ENCODE results near the gene IL26. TPM values are rescaled to one million over a fixed set of nuclear protein-coding genes. Genes with fewer than 3 reads are reported as not detected.

The IL26 gene
- total and polyA plus RNA-seq, 2 experiments from 2014 or later = not detected

GRCh38 chr12:68166317-68166831, 59.2 kb downstream of the IL26 start:
- 72% methylated on average over 5 of the region's 5 CpGs for WGBS (ENCODE audit: low lambda C conversion rate, missing lambda C conversion rate)
- Histone ChIP-seq H3K27ac (no peak overlapping the region), H3K9me2 (replicated peaks; ENCODE audit: insufficient read depth) (no peaks in the 10 kb centered on the region), H3K4me2 (no peak overlapping the region), H3K4me1 (ENCODE audit: insufficient read depth) (no peaks in the 10 kb centered on the region), H3K27me3 (no peaks in the 10 kb centered on the region), H3K4me3 (no peak overlapping the region), H4K20me1 (ENCODE audit: insufficient read depth, poor library complexity, severe bottlenecking) (no peaks in the 10 kb centered on the region), H2AFZ (no peak overlapping the region), H3K9me3 (ENCODE audit: low read depth) (no peaks in the 10 kb centered on the region), H3K36me3 (replicated peaks; ENCODE audit: insufficient read depth, low read depth) (no peaks in the 10 kb centered on the region), H3K79me2 (no peaks in the 10 kb centered on the region)
- no peak for TF ChIP-seq EZH2 (IDR thresholded peaks at IDR 0.05; ENCODE audit: borderline replicate concordance)
- TF ChIP-seq CTCF (IDR thresholded peaks at IDR 0.05; ENCODE audit: poor library complexity) = no peak
- TF ChIP-seq EZH2phosphoT487 (IDR thresholded peaks at IDR 0.05; ENCODE audit: low read depth, severe bottlenecking, unreplicated experiment) = no peak
- DNase-seq (ENCODE audit: low spot score) = no peak

DNA sequence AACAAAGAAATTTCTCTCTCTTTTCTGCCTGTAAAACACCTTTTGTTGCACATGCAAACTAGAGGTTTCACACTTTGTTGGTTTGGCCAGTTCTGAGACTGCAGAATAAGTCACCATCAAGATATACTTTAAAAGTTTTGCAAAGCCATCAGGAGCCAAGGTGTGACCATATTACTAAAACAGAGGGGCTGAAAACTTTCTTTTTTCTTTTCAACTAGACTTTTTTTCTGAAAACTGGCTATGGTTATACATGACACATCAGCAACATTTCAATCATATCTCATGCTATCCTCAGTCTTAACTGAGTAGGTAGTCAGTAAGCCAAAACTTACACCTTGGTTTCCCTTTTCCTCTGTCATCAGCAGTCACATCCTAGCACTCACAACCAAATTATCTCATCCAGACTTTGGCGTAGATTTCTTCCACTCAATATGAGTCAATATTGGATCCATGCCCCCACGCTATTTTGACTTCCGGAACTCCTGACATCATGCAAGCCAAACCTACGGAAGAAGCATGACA, 62.0 kb downstream of the IL26 start:
- 93% methylated on average over 4 of the region's 4 CpGs for WGBS (ENCODE audit: low lambda C conversion rate, missing lambda C conversion rate)
- H3K4me2 ChIP-seq = no peak overlapping the region

GRCh38 chr12:68162374-68162773, 63.2 kb downstream of the IL26 start:
- WGBS (ENCODE audit: low lambda C conversion rate, missing lambda C conversion rate) = 74% methylated on average over 2 of the region's 2 CpGs

More for the DNA sequence above, 62.0 kb downstream of the IL26 start:
- Histone ChIP-seq H3K36me3 (replicated peaks; ENCODE audit: insufficient read depth, low read depth) (no peaks in the 10 kb centered on the region), H4K20me1 (ENCODE audit: insufficient read depth, poor library complexity, severe bottlenecking) (no peaks in the 10 kb centered on the region), H3K27ac (no peak overlapping the region), H3K9me3 (ENCODE audit: low read depth) (no peaks in the 10 kb centered on the region), H3K79me2 (no peaks in the 10 kb centered on the region), H3K9me2 (replicated peaks; ENCODE audit: insufficient read depth) (no peaks in the 10 kb centered on the region), H3K4me3 (no peak overlapping the region), H2AFZ (no peak overlapping the region), H3K27me3 (no peaks in the 10 kb centered on the region), H3K4me1 (ENCODE audit: insufficient read depth) (no peaks in the 10 kb centered on the region)
- DNase-seq (ENCODE audit: low spot score) = no peak
- TF ChIP-seq CTCF (IDR thresholded peaks at IDR 0.05; ENCODE audit: poor library complexity) (no peak), EZH2 (IDR thresholded peaks at IDR 0.05; ENCODE audit: borderline replicate concordance) (no peak), EZH2phosphoT487 (IDR thresholded peaks at IDR 0.05; ENCODE audit: low read depth, severe bottlenecking, unreplicated experiment) (no peak)

More at GRCh38 chr12:68162374-68162773, 63.2 kb downstream of the IL26 start:
- Histone ChIP-seq H3K27me3 (no peaks in the 10 kb centered on the region), H3K27ac (no peak overlapping the region), H3K36me3 (replicated peaks; ENCODE audit: insufficient read depth, low read depth) (no peaks in the 10 kb centered on the region), H2AFZ (no peak overlapping the region), H3K4me1 (ENCODE audit: insufficient read depth) (no peaks in the 10 kb centered on the region), H3K9me3 (ENCODE audit: low read depth) (no peaks in the 10 kb centered on the region), H4K20me1 (ENCODE audit: insufficient read depth, poor library complexity, severe bottlenecking) (no peaks in the 10 kb centered on the region), H3K79me2 (no peaks in the 10 kb centered on the region), H3K9me2 (replicated peaks; ENCODE audit: insufficient read depth) (no peaks in the 10 kb centered on the region), H3K4me2 (no peak overlapping the region), H3K4me3 (no peak overlapping the region)
- TF ChIP-seq EZH2 (IDR thresholded peaks at IDR 0.05; ENCODE audit: borderline replicate concordance) (no peak), CTCF (IDR thresholded peaks at IDR 0.05; ENCODE audit: poor library complexity) (no peak), EZH2phosphoT487 (IDR thresholded peaks at IDR 0.05; ENCODE audit: low read depth, severe bottlenecking, unreplicated experiment) (no peak)
- no peak for DNase-seq (ENCODE audit: low spot score)

All from hepatocyte (in vitro differentiated cells).